ENCODE results near the gene ATF4. TPM values are rescaled to one million over a fixed set of nuclear protein-coding genes. Genes with fewer than 3 reads are reported as not detected.

The ATF4 gene
- total and polyA plus RNA-seq, 2 of the 13 experiments (the other 11 are each of a cell fraction or from before 2014, with no cell fraction given) = 486 to 1,297 TPM

GRCh38 chr22:39498368-39498767 is 22.0 kb upstream of the ATF4 start:
- no TSS peak for BruUV-seq (replicated peaks)
- no peaks in the 10 kb centered on the region for H3K36me3 ChIP-seq (replicated peaks in 1 of 2; ENCODE audit: control insufficient read depth in 1 of 2, insufficient read depth in 2 of 2, low read length in 2 of 2)
- H3K27me3 ChIP-seq (ENCODE audit: control insufficient read depth in 1 of 2, insufficient read depth in 2 of 2, low read length in 2 of 2) = no peaks in the 10 kb centered on the region; a peak in 1 of 5 replicates
- DNase-seq (ENCODE audit: low spot score) (no peak), ATAC-seq (no peak), FAIRE-seq (no peak)
- intact Hi-C loops (cut with micrococcal nuclease; ENCODE audit: unreplicated experiment) (no loop called here), in situ Hi-C loops (cut with HindIII; ENCODE audit: extremely low pct_ligation_motif_present, low pct_unique_long_range_greater_than_20kb) (no loop called here)
- H2AFZ ChIP-seq (ENCODE audit: low read length) = no peak overlapping the region
- peak overlapping the region; percentile 62 for H3K4me2 ChIP-seq (ENCODE audit: low read depth, low read length)
- peaks cover 8% of the 10 kb centered on the region for H3K79me2 ChIP-seq (ENCODE audit: insufficient read depth, low read length)
- WGBS (ENCODE audit: low lambda C conversion rate) = 0% methylated on average over 1 of the region's 2 CpGs
- CTCF ChIA-PET (ENCODE audit: low intra/inter-chr PET ratio, low total read pairs) = no interaction called here
- H3K9me3 ChIP-seq (ENCODE audit: low read length) = no peaks in the 10 kb centered on the region
- TF ChIP-seq FOXO1 (CRISPR knock-in tag; IDR thresholded peaks at IDR 0.05) (no peak), TBX2 (CRISPR knock-in tag; IDR thresholded peaks at IDR 0.05; ENCODE audit: borderline replicate concordance) (no peak), ZBTB7A (CRISPR knock-in tag; IDR thresholded peaks at IDR 0.05) (no peak), ELF3 (CRISPR knock-in tag; IDR thresholded peaks at IDR 0.05) (no peak), HOXD1 (CRISPR knock-in tag; IDR thresholded peaks at IDR 0.05) (no peak), CC2D1A (CRISPR knock-in tag; IDR thresholded peaks at IDR 0.05) (no peak), TIGD3 (CRISPR knock-in tag; IDR thresholded peaks at IDR 0.05; ENCODE audit: borderline replicate concordance) (no peak)
- no peak overlapping the region for H3K27ac ChIP-seq (ENCODE audit: extremely low read length, insufficient read depth, low read length)
- POLR2A ChIA-PET = interaction anchor here (0.7 to 9.1 kb wide), 5 partner anchors 8 to 1395 kb away, joined by 3 to 167 read pairs (median 5); partner anchors contain the start of genes ATF4 and RPS19BP1
- 0 out of 6 replicates have a peak overlapping the region, but pooled peaks of 1 of the 3 experiments have one; percentile 1 for H3K4me3 ChIP-seq (replicated peaks in 1 of 3; ENCODE audit: insufficient read depth in 1 of 3, low read depth in 2 of 3, low read length in 3 of 3)
- peaks cover 59% of the 10 kb centered on the region for H3K4me1 ChIP-seq (ENCODE audit: insufficient read depth, low read length)
- H4K20me1 ChIP-seq (ENCODE audit: insufficient read depth, low read length) = 0 out of 2 replicates have a peak, but pooled peaks cover 3% of the 10 kb centered on the region
- peak overlapping the region; percentile 27; the same call in 1 of the 2 replicates for H3K9ac ChIP-seq (ENCODE audit: insufficient read depth, low read depth, low read length)

GRCh38 chr22:39498802-39499201 is 21.6 kb upstream of the ATF4 start:
- WGBS (ENCODE audit: low lambda C conversion rate) = 6% methylated on average over 3 of the region's 3 CpGs
- intact Hi-C loops (cut with micrococcal nuclease; ENCODE audit: unreplicated experiment) = no loop called here
- CTCF ChIA-PET (ENCODE audit: low intra/inter-chr PET ratio, low total read pairs) = no interaction called here
- TF ChIP-seq ARID5B (CRISPR knock-in tag; IDR thresholded peaks at IDR 0.05) (peak; percentile 8; the same call in 1 of the 2 replicates), PATZ1 (CRISPR knock-in tag; IDR thresholded peaks at IDR 0.05) (peak; percentile 77)

More at GRCh38 chr22:39498802-39499201, 21.6 kb upstream of the ATF4 start:
- H3K79me2 ChIP-seq (ENCODE audit: insufficient read depth, low read length) = peaks cover 13% of the 10 kb centered on the region
- peaks cover 6% of the 10 kb centered on the region; the same call in 1 of the 2 replicates for H4K20me1 ChIP-seq (ENCODE audit: insufficient read depth, low read length)
- H3K9ac ChIP-seq (ENCODE audit: insufficient read depth, low read depth, low read length) = 0 out of 2 replicates have a peak overlapping the region, but pooled peaks have one; percentile 27
- peak overlapping the region; percentile 62 for H3K4me2 ChIP-seq (ENCODE audit: low read depth, low read length)
- no peaks in the 10 kb centered on the region for H3K9me3 ChIP-seq (ENCODE audit: low read length)
- peak; percentile 63 for DNase-seq (ENCODE audit: low spot score)
- H3K4me1 ChIP-seq (ENCODE audit: insufficient read depth, low read length) = peaks cover 63% of the 10 kb centered on the region
- BruUV-seq (replicated peaks) = no TSS peak
- H3K4me3 ChIP-seq (replicated peaks in 1 of 3; ENCODE audit: insufficient read depth in 1 of 3, low read depth in 2 of 3, low read length in 3 of 3) = no peak overlapping the region
- no peak overlapping the region for H2AFZ ChIP-seq (ENCODE audit: low read length)
- in situ Hi-C loops (cut with HindIII; ENCODE audit: extremely low pct_ligation_motif_present, low pct_unique_long_range_greater_than_20kb) = no loop called here
- H3K27ac ChIP-seq (ENCODE audit: extremely low read length, insufficient read depth, low read length) = no peak overlapping the region
- no peaks in the 10 kb centered on the region; a peak in 1 of 5 replicates for H3K27me3 ChIP-seq (ENCODE audit: control insufficient read depth in 1 of 2, insufficient read depth in 2 of 2, low read length in 2 of 2)
- POLR2A ChIA-PET = interaction anchor here (0.6 to 9.1 kb wide), 5 partner anchors 9 to 29 kb away, joined by 3 to 167 read pairs (median 5); partner anchors contain the start of genes ATF4 and RPS19BP1
- FAIRE-seq = no peak
- no peak for ATAC-seq
- H3K36me3 ChIP-seq (replicated peaks in 1 of 2; ENCODE audit: control insufficient read depth in 1 of 2, insufficient read depth in 2 of 2, low read length in 2 of 2) = 0 out of 5 replicates have a peak, but pooled peaks cover 0 to 2% of the 10 kb centered on the region in 2 experiments

Data from HepG2 (cell line).